IPS-11a (cell line): ENCODE results near the gene CD63.

Experiments used
- H3K4me3 ChIP-seq: one replicate; pipeline ENCODE4 v1.5.1; 2013; ENCODE audit warnings: low read depth, low read length, control low read depth

The CD63 gene

GRCh38 chr12:55707219-55707671 is 21.6 kb downstream of the CD63 start:
- H3K4me3 ChIP-seq, result peak overlapping the region; percentile 90

- H3K4me3 ChIP-seq, result peak overlapping the region; percentile 90
Observed at GRCh38 chr12:55706568-55707218, 22.1 kb downstream of the CD63 start.

- no peak overlapping the region for H3K4me3 ChIP-seq
Observed at GRCh38 chr12:55705782-55706402, 22.9 kb downstream of the CD63 start.

- no peak overlapping the region for H3K4me3 ChIP-seq
Observed at GRCh38 chr12:55704824-55705718, 23.7 kb downstream of the CD63 start.

- H3K4me3 ChIP-seq, result no peak overlapping the region
Observed at GRCh38 chr12:55703901-55704761, 24.7 kb downstream of the CD63 start.

- H3K4me3 ChIP-seq, result no peak overlapping the region
Observed at GRCh38 chr12:55703288-55703687, 25.5 kb downstream of the CD63 start.

GRCh38 chr12:55702861-55703260 is 25.9 kb downstream of the CD63 start:
- H3K4me3 ChIP-seq, result no peak overlapping the region

- H3K4me3 ChIP-seq, result no peak overlapping the region
Observed at GRCh38 chr12:55700255-55701018, 28.4 kb downstream of the CD63 start.

- no peak overlapping the region for H3K4me3 ChIP-seq
Observed at GRCh38 chr12:55699471-55700055, 29.2 kb downstream of the CD63 start.

- H3K4me3 ChIP-seq, result no peak overlapping the region
Observed at GRCh38 chr12:55698965-55699364, 29.8 kb downstream of the CD63 start.

GRCh38 chr12:55698241-55698955 is 30.4 kb downstream of the CD63 start:
- H3K4me3 ChIP-seq, result no peak overlapping the region

GRCh38 chr12:55697686-55698085 is 31.1 kb downstream of the CD63 start:
- no peak overlapping the region for H3K4me3 ChIP-seq

GRCh38 chr12:55696796-55697462 is 31.9 kb downstream of the CD63 start:
- no peak overlapping the region for H3K4me3 ChIP-seq

- H3K4me3 ChIP-seq, result no peak overlapping the region
Observed at GRCh38 chr12:55696141-55696540, 32.7 kb downstream of the CD63 start.

- no peak overlapping the region for H3K4me3 ChIP-seq
Observed at GRCh38 chr12:55695349-55695748, 33.5 kb downstream of the CD63 start.

GRCh38 chr12:55694651-55695050 is 34.2 kb downstream of the CD63 start:
- no peak overlapping the region for H3K4me3 ChIP-seq

GRCh38 chr12:55694188-55694515 is 34.7 kb downstream of the CD63 start:
- H3K4me3 ChIP-seq, result no peak overlapping the region

- no peak overlapping the region for H3K4me3 ChIP-seq
Observed at GRCh38 chr12:55693323-55694187, 35.3 kb downstream of the CD63 start.
